HEK293 (cell line): ENCODE measurements around the gene ATP8A2.

ENCODE experiments used
- ZBTB1 ChIP-seq: fragments of 450-650 bp; formaldehyde crosslinking; IDR thresholded peaks from 2 replicates; pipeline ENCODE4 v1.5.1; 2016; ENCODE audit warnings: missing biosample characterization, missing genetic modification characterization
- ZNF132 ChIP-seq: fragments of 450-650 bp; formaldehyde crosslinking; IDR thresholded peaks from 2 replicates; pipeline ENCODE4 v1.5.1; 2017; ENCODE audit warnings: missing biosample characterization, missing genetic modification characterization, borderline replicate concordance
- ZNF211 ChIP-seq: fragments of 450-650 bp; formaldehyde crosslinking; IDR thresholded peaks from 2 replicates; pipeline ENCODE4 v1.5.1; 2016; ENCODE audit warnings: low read depth, missing biosample characterization, missing genetic modification characterization
- ZNF549 ChIP-seq: fragments of 450-650 bp; IDR thresholded peaks from 2 replicates; pipeline ENCODE4 v1.5.1; 2018; ENCODE audit warnings: missing biosample characterization, missing genetic modification characterization, mild to moderate bottlenecking, inconsistent platforms, moderate library complexity
- ZNF792 ChIP-seq: fragments of 450-650 bp; formaldehyde crosslinking; IDR thresholded peaks from 2 replicates; pipeline ENCODE4 v1.5.1; 2016; ENCODE audit warnings: missing biosample characterization, missing genetic modification characterization
- ZNF830 ChIP-seq: fragments of 450-650 bp; IDR thresholded peaks from 2 replicates; pipeline ENCODE4 v1.5.0; 2018; ENCODE audit warnings: missing biosample characterization, missing genetic modification characterization, low read depth, mild to moderate bottlenecking, moderate library complexity
- TF ChIP-seq, protein P1 (sequence below): fragments of 450-650 bp; formaldehyde crosslinking; IDR thresholded peaks from 2 replicates; pipeline ENCODE4 v1.5.1; 2016; ENCODE audit warnings: missing biosample characterization, missing genetic modification characterization
- TF ChIP-seq, protein P2 (sequence below): sonication (generic); formaldehyde crosslinking; IDR thresholded peaks from 2 replicates; pipeline ENCODE4 v1.8.1; 2022; ENCODE audit warnings: mild to moderate bottlenecking, moderate library complexity, missing genetic modification reagents
- TF ChIP-seq, protein P3 (sequence below): fragments of 450-650 bp; formaldehyde crosslinking; IDR thresholded peaks from 2 replicates; pipeline ENCODE4 v1.5.1; 2016; ENCODE audit warnings: missing biosample characterization, missing genetic modification characterization
- TF ChIP-seq, protein P4 (sequence below): fragments of 450-650 bp; formaldehyde crosslinking; IDR thresholded peaks from 2 replicates; pipeline ENCODE4 v1.5.1; 2016; ENCODE audit warnings: missing biosample characterization, missing genetic modification characterization
- TF ChIP-seq, protein P5 (sequence below): fragments of 450-650 bp; formaldehyde crosslinking; IDR thresholded peaks from 2 replicates; pipeline ENCODE4 v1.5.1; 2016; ENCODE audit warnings: missing biosample characterization, missing genetic modification characterization
- TF ChIP-seq, protein P6 (sequence below): fragments of 450-650 bp; formaldehyde crosslinking; IDR thresholded peaks from 2 replicates; pipeline ENCODE4 v1.5.1; 2016; ENCODE audit warnings: missing biosample characterization, missing genetic modification characterization
- TF ChIP-seq, protein P7 (sequence below): fragments of 450-650 bp; formaldehyde crosslinking; IDR thresholded peaks from 2 replicates; pipeline ENCODE4 v1.5.1; 2017; ENCODE audit warnings: missing biosample characterization, mild to moderate bottlenecking, missing genetic modification characterization, moderate library complexity

DNA sequence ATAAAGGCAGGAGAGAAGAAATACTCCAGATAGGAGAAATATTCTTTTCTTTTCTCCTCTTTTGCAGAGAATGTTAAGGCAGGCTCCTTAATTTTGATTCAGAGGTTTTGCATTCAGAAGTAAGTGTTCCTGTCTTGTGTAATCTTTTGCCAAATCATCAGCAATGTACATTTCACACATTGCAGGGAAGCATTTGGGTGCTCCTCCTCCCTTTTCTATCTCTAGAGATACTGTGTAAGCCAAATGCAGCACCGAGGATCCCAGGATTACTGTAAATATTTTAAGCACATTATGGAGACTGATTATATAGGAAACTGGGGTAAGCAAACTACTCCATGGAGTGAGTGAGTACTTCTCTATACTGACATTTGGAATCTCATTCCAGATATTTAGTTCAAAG is 7.2 kb downstream of the ATP8A2 start:
- TF ChIP-seq ZNF792 (tag by site-specific recombination): no peak
- TF ChIP-seq, protein P1, sequence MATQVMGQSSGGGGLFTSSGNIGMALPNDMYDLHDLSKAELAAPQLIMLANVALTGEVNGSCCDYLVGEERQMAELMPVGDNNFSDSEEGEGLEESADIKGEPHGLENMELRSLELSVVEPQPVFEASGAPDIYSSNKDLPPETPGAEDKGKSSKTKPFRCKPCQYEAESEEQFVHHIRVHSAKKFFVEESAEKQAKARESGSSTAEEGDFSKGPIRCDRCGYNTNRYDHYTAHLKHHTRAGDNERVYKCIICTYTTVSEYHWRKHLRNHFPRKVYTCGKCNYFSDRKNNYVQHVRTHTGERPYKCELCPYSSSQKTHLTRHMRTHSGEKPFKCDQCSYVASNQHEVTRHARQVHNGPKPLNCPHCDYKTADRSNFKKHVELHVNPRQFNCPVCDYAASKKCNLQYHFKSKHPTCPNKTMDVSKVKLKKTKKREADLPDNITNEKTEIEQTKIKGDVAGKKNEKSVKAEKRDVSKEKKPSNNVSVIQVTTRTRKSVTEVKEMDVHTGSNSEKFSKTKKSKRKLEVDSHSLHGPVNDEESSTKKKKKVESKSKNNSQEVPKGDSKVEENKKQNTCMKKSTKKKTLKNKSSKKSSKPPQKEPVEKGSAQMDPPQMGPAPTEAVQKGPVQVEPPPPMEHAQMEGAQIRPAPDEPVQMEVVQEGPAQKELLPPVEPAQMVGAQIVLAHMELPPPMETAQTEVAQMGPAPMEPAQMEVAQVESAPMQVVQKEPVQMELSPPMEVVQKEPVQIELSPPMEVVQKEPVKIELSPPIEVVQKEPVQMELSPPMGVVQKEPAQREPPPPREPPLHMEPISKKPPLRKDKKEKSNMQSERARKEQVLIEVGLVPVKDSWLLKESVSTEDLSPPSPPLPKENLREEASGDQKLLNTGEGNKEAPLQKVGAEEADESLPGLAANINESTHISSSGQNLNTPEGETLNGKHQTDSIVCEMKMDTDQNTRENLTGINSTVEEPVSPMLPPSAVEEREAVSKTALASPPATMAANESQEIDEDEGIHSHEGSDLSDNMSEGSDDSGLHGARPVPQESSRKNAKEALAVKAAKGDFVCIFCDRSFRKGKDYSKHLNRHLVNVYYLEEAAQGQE (tag by site-specific recombination): no peak
- TF ChIP-seq, protein P2, sequence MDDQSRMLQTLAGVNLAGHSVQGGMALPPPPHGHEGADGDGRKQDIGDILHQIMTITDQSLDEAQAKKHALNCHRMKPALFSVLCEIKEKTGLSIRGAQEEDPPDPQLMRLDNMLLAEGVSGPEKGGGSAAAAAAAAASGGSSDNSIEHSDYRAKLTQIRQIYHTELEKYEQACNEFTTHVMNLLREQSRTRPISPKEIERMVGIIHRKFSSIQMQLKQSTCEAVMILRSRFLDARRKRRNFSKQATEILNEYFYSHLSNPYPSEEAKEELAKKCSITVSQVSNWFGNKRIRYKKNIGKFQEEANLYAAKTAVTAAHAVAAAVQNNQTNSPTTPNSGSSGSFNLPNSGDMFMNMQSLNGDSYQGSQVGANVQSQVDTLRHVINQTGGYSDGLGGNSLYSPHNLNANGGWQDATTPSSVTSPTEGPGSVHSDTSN (CRISPR knock-in tag): no peak
- no peak for TF ChIP-seq ZNF211 (tag by site-specific recombination)
- TF ChIP-seq, protein P3, sequence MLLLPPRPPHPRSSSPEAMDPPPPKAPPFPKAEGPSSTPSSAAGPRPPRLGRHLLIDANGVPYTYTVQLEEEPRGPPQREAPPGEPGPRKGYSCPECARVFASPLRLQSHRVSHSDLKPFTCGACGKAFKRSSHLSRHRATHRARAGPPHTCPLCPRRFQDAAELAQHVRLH (tag by site-specific recombination): no peak
- TF ChIP-seq ZBTB1: no peak
- TF ChIP-seq, protein P4, sequence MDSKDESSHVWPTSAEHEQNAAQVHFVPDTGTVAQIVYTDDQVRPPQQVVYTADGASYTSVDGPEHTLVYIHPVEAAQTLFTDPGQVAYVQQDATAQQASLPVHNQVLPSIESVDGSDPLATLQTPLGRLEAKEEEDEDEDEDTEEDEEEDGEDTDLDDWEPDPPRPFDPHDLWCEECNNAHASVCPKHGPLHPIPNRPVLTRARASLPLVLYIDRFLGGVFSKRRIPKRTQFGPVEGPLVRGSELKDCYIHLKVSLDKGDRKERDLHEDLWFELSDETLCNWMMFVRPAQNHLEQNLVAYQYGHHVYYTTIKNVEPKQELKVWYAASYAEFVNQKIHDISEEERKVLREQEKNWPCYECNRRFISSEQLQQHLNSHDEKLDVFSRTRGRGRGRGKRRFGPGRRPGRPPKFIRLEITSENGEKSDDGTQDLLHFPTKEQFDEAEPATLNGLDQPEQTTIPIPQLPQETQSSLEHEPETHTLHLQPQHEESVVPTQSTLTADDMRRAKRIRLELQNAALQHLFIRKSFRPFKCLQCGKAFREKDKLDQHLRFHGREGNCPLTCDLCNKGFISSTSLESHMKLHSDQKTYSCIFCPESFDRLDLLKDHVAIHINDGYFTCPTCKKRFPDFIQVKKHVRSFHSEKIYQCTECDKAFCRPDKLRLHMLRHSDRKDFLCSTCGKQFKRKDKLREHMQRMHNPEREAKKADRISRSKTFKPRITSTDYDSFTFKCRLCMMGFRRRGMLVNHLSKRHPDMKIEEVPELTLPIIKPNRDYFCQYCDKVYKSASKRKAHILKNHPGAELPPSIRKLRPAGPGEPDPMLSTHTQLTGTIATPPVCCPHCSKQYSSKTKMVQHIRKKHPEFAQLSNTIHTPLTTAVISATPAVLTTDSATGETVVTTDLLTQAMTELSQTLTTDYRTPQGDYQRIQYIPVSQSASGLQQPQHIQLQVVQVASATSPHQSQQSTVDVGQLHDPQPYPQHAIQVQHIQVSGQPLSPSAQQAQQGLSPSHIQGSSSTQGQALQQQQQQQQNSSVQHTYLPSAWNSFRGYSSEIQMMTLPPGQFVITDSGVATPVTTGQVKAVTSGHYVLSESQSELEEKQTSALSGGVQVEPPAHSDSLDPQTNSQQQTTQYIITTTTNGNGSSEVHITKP: no peak
- TF ChIP-seq, protein P5, sequence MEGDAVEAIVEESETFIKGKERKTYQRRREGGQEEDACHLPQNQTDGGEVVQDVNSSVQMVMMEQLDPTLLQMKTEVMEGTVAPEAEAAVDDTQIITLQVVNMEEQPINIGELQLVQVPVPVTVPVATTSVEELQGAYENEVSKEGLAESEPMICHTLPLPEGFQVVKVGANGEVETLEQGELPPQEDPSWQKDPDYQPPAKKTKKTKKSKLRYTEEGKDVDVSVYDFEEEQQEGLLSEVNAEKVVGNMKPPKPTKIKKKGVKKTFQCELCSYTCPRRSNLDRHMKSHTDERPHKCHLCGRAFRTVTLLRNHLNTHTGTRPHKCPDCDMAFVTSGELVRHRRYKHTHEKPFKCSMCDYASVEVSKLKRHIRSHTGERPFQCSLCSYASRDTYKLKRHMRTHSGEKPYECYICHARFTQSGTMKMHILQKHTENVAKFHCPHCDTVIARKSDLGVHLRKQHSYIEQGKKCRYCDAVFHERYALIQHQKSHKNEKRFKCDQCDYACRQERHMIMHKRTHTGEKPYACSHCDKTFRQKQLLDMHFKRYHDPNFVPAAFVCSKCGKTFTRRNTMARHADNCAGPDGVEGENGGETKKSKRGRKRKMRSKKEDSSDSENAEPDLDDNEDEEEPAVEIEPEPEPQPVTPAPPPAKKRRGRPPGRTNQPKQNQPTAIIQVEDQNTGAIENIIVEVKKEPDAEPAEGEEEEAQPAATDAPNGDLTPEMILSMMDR (tag by site-specific recombination): no peak
- TF ChIP-seq, protein P6, sequence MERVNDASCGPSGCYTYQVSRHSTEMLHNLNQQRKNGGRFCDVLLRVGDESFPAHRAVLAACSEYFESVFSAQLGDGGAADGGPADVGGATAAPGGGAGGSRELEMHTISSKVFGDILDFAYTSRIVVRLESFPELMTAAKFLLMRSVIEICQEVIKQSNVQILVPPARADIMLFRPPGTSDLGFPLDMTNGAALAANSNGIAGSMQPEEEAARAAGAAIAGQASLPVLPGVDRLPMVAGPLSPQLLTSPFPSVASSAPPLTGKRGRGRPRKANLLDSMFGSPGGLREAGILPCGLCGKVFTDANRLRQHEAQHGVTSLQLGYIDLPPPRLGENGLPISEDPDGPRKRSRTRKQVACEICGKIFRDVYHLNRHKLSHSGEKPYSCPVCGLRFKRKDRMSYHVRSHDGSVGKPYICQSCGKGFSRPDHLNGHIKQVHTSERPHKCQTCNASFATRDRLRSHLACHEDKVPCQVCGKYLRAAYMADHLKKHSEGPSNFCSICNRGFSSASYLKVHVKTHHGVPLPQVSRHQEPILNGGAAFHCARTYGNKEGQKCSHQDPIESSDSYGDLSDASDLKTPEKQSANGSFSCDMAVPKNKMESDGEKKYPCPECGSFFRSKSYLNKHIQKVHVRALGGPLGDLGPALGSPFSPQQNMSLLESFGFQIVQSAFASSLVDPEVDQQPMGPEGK (tag by site-specific recombination): no peak
- TF ChIP-seq ZNF830 (tag by site-specific recombination): no peak
- TF ChIP-seq ZNF132 (tag by site-specific recombination): no peak
- no peak for TF ChIP-seq ZNF549 (tag by site-specific recombination)
- TF ChIP-seq, protein P7, sequence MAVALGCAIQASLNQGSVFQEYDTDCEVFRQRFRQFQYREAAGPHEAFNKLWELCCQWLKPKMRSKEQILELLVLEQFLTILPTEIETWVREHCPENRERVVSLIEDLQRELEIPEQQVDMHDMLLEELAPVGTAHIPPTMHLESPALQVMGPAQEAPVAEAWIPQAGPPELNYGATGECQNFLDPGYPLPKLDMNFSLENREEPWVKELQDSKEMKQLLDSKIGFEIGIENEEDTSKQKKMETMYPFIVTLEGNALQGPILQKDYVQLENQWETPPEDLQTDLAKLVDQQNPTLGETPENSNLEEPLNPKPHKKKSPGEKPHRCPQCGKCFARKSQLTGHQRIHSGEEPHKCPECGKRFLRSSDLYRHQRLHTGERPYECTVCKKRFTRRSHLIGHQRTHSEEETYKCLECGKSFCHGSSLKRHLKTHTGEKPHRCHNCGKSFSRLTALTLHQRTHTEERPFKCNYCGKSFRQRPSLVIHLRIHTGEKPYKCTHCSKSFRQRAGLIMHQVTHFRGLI (tag by site-specific recombination): no peak
